ENCODE measurements around the gene NOXA1.

- TF ChIP-seq CTCF (IDR thresholded peaks at IDR 0.05; ENCODE audit: low read depth, low read length): no peak
- no peak for TF ChIP-seq POLR2A (IDR thresholded peaks at IDR 0.05; ENCODE audit: extremely low read depth, insufficient read length)
- TF ChIP-seq, protein P1, sequence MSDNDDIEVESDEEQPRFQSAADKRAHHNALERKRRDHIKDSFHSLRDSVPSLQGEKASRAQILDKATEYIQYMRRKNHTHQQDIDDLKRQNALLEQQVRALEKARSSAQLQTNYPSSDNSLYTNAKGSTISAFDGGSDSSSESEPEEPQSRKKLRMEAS (IDR thresholded peaks at IDR 0.05; ENCODE audit: low read depth, low read length): no peak
Observed at GRCh38 chr9:137458194-137459151, 35.3 kb downstream of the NOXA1 start.
